Mucosa of stomach (tissue), 1 donor: Measurements from ENCODE around the gene CDO1.

Experiments used
- H3K27me3 ChIP-seq: one replicate; pipeline ENCODE4 v1.7.0; 2013; ENCODE audit warnings: mild to moderate bottlenecking, low read length; ENCODE audit not compliant: control insufficient read depth, insufficient read depth
- H3K36me3 ChIP-seq: one replicate; pipeline ENCODE4 v1.7.0; 2013; ENCODE audit warnings: low read length; ENCODE audit not compliant: control insufficient read depth, insufficient read depth
- H3K4me1 ChIP-seq: one replicate; pipeline ENCODE4 v1.7.0; 2013; ENCODE audit warnings: mild to moderate bottlenecking, low read length; ENCODE audit not compliant: control insufficient read depth, insufficient read depth
- H3K4me3 ChIP-seq: one replicate; pipeline ENCODE4 v1.7.0; 2013; ENCODE audit warnings: low read length
- H3K9ac ChIP-seq: one replicate; pipeline ENCODE4 v1.7.0; 2013; ENCODE audit warnings: mild to moderate bottlenecking, low read length, moderate library complexity
- H3K9me3 ChIP-seq: one replicate; pipeline ENCODE4 v1.7.0; 2013; ENCODE audit warnings: mild to moderate bottlenecking, low read length, moderate library complexity; ENCODE audit not compliant: control insufficient read depth
- donor health status: Pancreatic carcinoma.

Gene CDO1

GRCh38 chr5:115775999-115776398, 40.5 kb downstream of the CDO1 start:
- no peaks in the 10 kb centered on the region for H3K27me3 ChIP-seq
- no peaks in the 10 kb centered on the region for H3K4me1 ChIP-seq
- H3K9ac ChIP-seq: no peak overlapping the region
- no peaks in the 10 kb centered on the region for H3K36me3 ChIP-seq
- no peak overlapping the region for H3K4me3 ChIP-seq
- no peaks in the 10 kb centered on the region for H3K9me3 ChIP-seq

- no peaks in the 10 kb centered on the region for H3K36me3 ChIP-seq
- H3K9ac ChIP-seq: no peak overlapping the region
- H3K4me1 ChIP-seq: no peaks in the 10 kb centered on the region
These were observed 41.8 kb downstream of the CDO1 start for GRCh38 chr5:115774684-115775083.

GRCh38 chr5:115772731-115773475, 43.6 kb downstream of the CDO1 start:
- Histone ChIP-seq H3K4me1 (no peaks in the 10 kb centered on the region), H3K4me3 (no peak overlapping the region), H3K9me3 (no peaks in the 10 kb centered on the region), H3K27me3 (no peaks in the 10 kb centered on the region), H3K36me3 (no peaks in the 10 kb centered on the region), H3K9ac (no peak overlapping the region)

More at GRCh38 chr5:115774684-115775083, 41.8 kb downstream of the CDO1 start:
- Histone ChIP-seq H3K9me3 (no peaks in the 10 kb centered on the region), H3K27me3 (no peaks in the 10 kb centered on the region), H3K4me3 (no peak overlapping the region)

- Histone ChIP-seq H3K4me3 (no peak overlapping the region), H3K9me3 (no peaks in the 10 kb centered on the region), H3K4me1 (no peaks in the 10 kb centered on the region), H3K27me3 (no peaks in the 10 kb centered on the region), H3K36me3 (no peaks in the 10 kb centered on the region), H3K9ac (no peak overlapping the region)
These were observed 46.0 kb downstream of the CDO1 start for GRCh38 chr5:115770466-115770865.

GRCh38 chr5:115767424-115767823, 49.0 kb downstream of the CDO1 start:
- no peaks in the 10 kb centered on the region for H3K36me3 ChIP-seq
- no peaks in the 10 kb centered on the region for H3K4me1 ChIP-seq
- no peaks in the 10 kb centered on the region for H3K9me3 ChIP-seq
- no peak overlapping the region for H3K9ac ChIP-seq
- no peaks in the 10 kb centered on the region for H3K27me3 ChIP-seq
- no peak overlapping the region for H3K4me3 ChIP-seq

- Histone ChIP-seq H3K4me1 (no peaks in the 10 kb centered on the region), H3K27me3 (no peaks in the 10 kb centered on the region), H3K9me3 (no peaks in the 10 kb centered on the region), H3K36me3 (no peaks in the 10 kb centered on the region), H3K9ac (no peak overlapping the region), H3K4me3 (no peak overlapping the region)
These were observed 49.9 kb downstream of the CDO1 start for GRCh38 chr5:115766608-115767007.

- H3K9me3 ChIP-seq: no peaks in the 10 kb centered on the region
- no peaks in the 10 kb centered on the region for H3K4me1 ChIP-seq
- H3K9ac ChIP-seq: no peak overlapping the region
- no peaks in the 10 kb centered on the region for H3K27me3 ChIP-seq
- H3K36me3 ChIP-seq: no peaks in the 10 kb centered on the region
- no peak overlapping the region for H3K4me3 ChIP-seq
These were observed 58.1 kb downstream of the CDO1 start for GRCh38 chr5:115758356-115758755.

GRCh38 chr5:115755675-115756074, 60.8 kb downstream of the CDO1 start:
- Histone ChIP-seq H3K9me3 (no peaks in the 10 kb centered on the region), H3K27me3 (no peaks in the 10 kb centered on the region)

More at GRCh38 chr5:115755675-115756074, 60.8 kb downstream of the CDO1 start:
- Histone ChIP-seq H3K4me1 (no peaks in the 10 kb centered on the region), H3K9ac (no peak overlapping the region), H3K4me3 (no peak overlapping the region), H3K36me3 (no peaks in the 10 kb centered on the region)
